Lung (tissue), 12 donors: ENCODE measurements around the gene DNMT3A. TPM values are rescaled to one million over a fixed set of nuclear protein-coding genes. Genes with fewer than 3 reads are reported as not detected.

Source experiments
- ATAC-seq: fragments of 200-7000 bp; cut with Tn5 transposase; one replicate; pipeline ENCODE4 v1.9.1; 2020; ENCODE audit warnings: moderate number of reproducible peaks; ENCODE audit not compliant: insufficient read depth, low FRiP score
- DNase-seq, 3 donors: peaks; one replicate each; pipeline ENCODE4 v3.0.0-alpha.2; 2013 to 2017
- H3K27ac ChIP-seq, 2 donors: one replicate each; pipeline ENCODE4 v1.5.1; 2013; ENCODE audit warnings: mild to moderate bottlenecking in 2 of 2, moderate library complexity in 2 of 2, control low read depth in 1 of 2, inconsistent platforms in 1 of 2, low read depth in 1 of 2, low read length in 1 of 2
- H3K27me3 ChIP-seq, 3 donors: one replicate each; pipeline ENCODE4 v1.5.1; 2013; ENCODE audit warnings: low read length in 2 of 3; ENCODE audit not compliant: control insufficient read depth in 3 of 3, insufficient read depth in 3 of 3
- H3K36me3 ChIP-seq, 4 donors: one replicate each; pipeline ENCODE4 v1.5.1; 2013; ENCODE audit warnings: low read length in 4 of 4, mild to moderate bottlenecking in 1 of 4, moderate library complexity in 1 of 4; ENCODE audit not compliant: control insufficient read depth in 4 of 4, insufficient read depth in 4 of 4
- H3K4me1 ChIP-seq, 5 donors: one replicate each; pipeline ENCODE4 v1.5.1; 2013; ENCODE audit warnings: low read length in 5 of 5, mild to moderate bottlenecking in 2 of 5, moderate library complexity in 1 of 5; ENCODE audit not compliant: control insufficient read depth in 5 of 5, insufficient read depth in 5 of 5
- H3K4me3 ChIP-seq: one replicate; pipeline ENCODE4 v1.5.1; 2013; ENCODE audit warnings: mild to moderate bottlenecking, control low read depth, moderate library complexity
- H3K9ac ChIP-seq, 2 donors: one replicate each; pipeline ENCODE4 v1.5.1; 2013; ENCODE audit warnings: low read length in 2 of 2, control low read depth in 1 of 2; ENCODE audit not compliant: insufficient read depth in 1 of 2
- H3K9me3 ChIP-seq, 4 donors: one replicate each; pipeline ENCODE4 v1.5.1; 2013; ENCODE audit warnings: low read length in 3 of 4, mild to moderate bottlenecking in 1 of 4, moderate library complexity in 1 of 4; ENCODE audit not compliant: control insufficient read depth in 4 of 4, insufficient read depth in 3 of 4
- CTCF ChIP-seq: IDR thresholded peaks from 2 replicates; pipeline ENCODE4 v1.5.1; 2012; ENCODE audit warnings: mild to moderate bottlenecking; ENCODE audit errors: control extremely low read depth, extremely low read depth
- whole genome bisulfite sequencing, 2 donors: extraction: QIAGEN DNeasy Blood & Tissue Kit; methylation state at CpG; one replicate each; pipeline ENCODE4 v1.1.7; 2013; 5-methylcytosine and 5-hydroxymethylcytosine counted together
- polyA plus RNA-seq, 2 donors: library from polyadenylated mRNA; stranded (reverse); fragments of 200-250 nt; gene quantifications; one replicate each; pipeline ENCODE4 v1.2.1, GENCODE V29; 2013
- total RNA-seq, 2 donors: library from RNA; depleted of rRNA in 1 of 2; stranded (reverse); fragments of >200 nt in 1 of 2; gene quantifications; one replicate each; pipeline ENCODE4 v1.2.1, GENCODE V29; 2014 to 2021
- donor health status: control.
- donor health status: control.
- donor health status: Bipolar disorder and iron deficiency.
- donor health status: healthy.
- donor health status: DM: yes; HTN: yes; CAD: no.

DNMT3A gene
- total and polyA plus RNA-seq, 4 donors = 9.2 to 61.0 (median 26.9) TPM

GRCh38 chr2:25293958-25294562 lies 47.7 kb downstream of the DNMT3A start:
- DNase-seq (no peak), ATAC-seq (no peak)
- H3K36me3 ChIP-seq = peaks cover 0 to 15% (median 9%) of the 10 kb centered on the region in 4 donors
- H3K27ac ChIP-seq = peak overlapping the region; percentile 90 to 94
- no peak overlapping the region for H3K4me3 ChIP-seq
- no peak overlapping the region for H3K9ac ChIP-seq
- H3K4me1 ChIP-seq = peaks cover 7 to 38% (median 19%) of the 10 kb centered on the region in 5 donors
- 38 to 63% methylated on average over 13 of the region's 13 CpGs for WGBS, 2 donors
- no peaks in the 10 kb centered on the region for H3K27me3 ChIP-seq
- no peaks in the 10 kb centered on the region for H3K9me3 ChIP-seq
- no peak for TF ChIP-seq CTCF

GRCh38 chr2:25293145-25293544 lies 48.6 kb downstream of the DNMT3A start:
- no peaks in the 10 kb centered on the region for H3K27me3 ChIP-seq
- WGBS, 2 donors = 71 to 78% methylated on average over 7 of the region's 7 CpGs
- peak in 1 of 3 donors; percentile 20 for DNase-seq
- peaks cover 0 to 12% (median 6%) of the 10 kb centered on the region in 4 donors for H3K36me3 ChIP-seq
- no peak overlapping the region for H3K27ac ChIP-seq
- ATAC-seq = no peak
- no peak overlapping the region for H3K9ac ChIP-seq
- no peak for TF ChIP-seq CTCF
- H3K4me1 ChIP-seq = peaks cover 7 to 38% (median 16%) of the 10 kb centered on the region in 5 donors
- no peaks in the 10 kb centered on the region for H3K9me3 ChIP-seq
- no peak overlapping the region for H3K4me3 ChIP-seq

GRCh38 chr2:25292408-25292807 lies 49.3 kb downstream of the DNMT3A start:
- DNase-seq = no peak
- no peak overlapping the region for H3K9ac ChIP-seq
- H3K4me3 ChIP-seq = no peak overlapping the region

More at GRCh38 chr2:25292408-25292807, 49.3 kb downstream of the DNMT3A start:
- Histone ChIP-seq H3K4me1 (peaks cover 7 to 38% (median 16%) of the 10 kb centered on the region in 5 donors), H3K9me3 (no peaks in the 10 kb centered on the region), H3K36me3 (peaks cover 0 to 7% (median 3%) of the 10 kb centered on the region in 4 donors), H3K27me3 (no peaks in the 10 kb centered on the region), H3K27ac (no peak overlapping the region)
- 79 to 86% methylated on average over 4 of the region's 4 CpGs for WGBS, 2 donors
- no peak for ATAC-seq
- TF ChIP-seq CTCF = no peak
